ENCODE results near the gene TMEM175. TPM values are rescaled to one million over a fixed set of nuclear protein-coding genes. Genes with fewer than 3 reads are reported as not detected.

TMEM175 gene
- total and polyA plus RNA-seq, 8 donors, result 10.0 to 96.6 (median 16.4) TPM

GRCh38 chr4:991451-992296 lies 59.4 kb downstream of the TMEM175 start:
- intact Hi-C loops (cut with DNase I), result no loop called here
- Histone ChIP-seq H3K9me3 (no peaks in the 10 kb centered on the region), H3K36me3 (no peaks in the 10 kb centered on the region), H3K27ac (peak overlapping the region; percentile 82 to 95 (median 92)), H3K4me3 (no peak overlapping the region), H3K27me3 (no peaks in the 10 kb centered on the region), H3K4me1 (peaks cover 19 to 27% (median 19%) of the 10 kb centered on the region in 3 donors)
- DNase-seq (peak in 5 of 6 donors; percentile 22 to 80 (median 52)), ATAC-seq (peak in 1 of 4 donors; percentile 0), FAIRE-seq (no peak)
- no peak for TF ChIP-seq CTCF (IDR thresholded peaks at IDR 0.05)
- 91% methylated on average over 47 to 50 of the region's 50 CpGs for WGBS, 2 donors

GRCh38 chr4:992297-993110 lies 60.2 kb downstream of the TMEM175 start:
- H3K27me3 ChIP-seq, result no peaks in the 10 kb centered on the region
- peaks cover 19 to 27% (median 20%) of the 10 kb centered on the region in 3 donors for H3K4me1 ChIP-seq
- no peaks in the 10 kb centered on the region for H3K9me3 ChIP-seq
- peak overlapping the region in 3 of 4 donors; percentile 5 to 33 (median 32) for H3K4me3 ChIP-seq
- no peaks in the 10 kb centered on the region for H3K36me3 ChIP-seq
- DNase-seq (peak; percentile 84 to 93 (median 90)), FAIRE-seq (no peak), ATAC-seq (peak; percentile 81 to 90 (median 87))
- intact Hi-C loops (cut with DNase I), result no loop called here
- 23% methylated on average over 25 of the region's 25 CpGs for WGBS, 2 donors
- H3K27ac ChIP-seq, result peak overlapping the region; percentile 82 to 95 (median 92)
- no peak for TF ChIP-seq CTCF (IDR thresholded peaks at IDR 0.05)

GRCh38 chr4:993111-994029 lies 61.1 kb downstream of the TMEM175 start, which contains the start of gene SLC26A1:
Gene SLC26A1 (minus strand): TSS chr4:993404. CDS start chr4:991703, 1,701 bp downstream.
- peak; percentile 56 to 87 (median 64) for DNase-seq
- FAIRE-seq, result no peak
- intact Hi-C loops (cut with DNase I), result no loop called here
- Histone ChIP-seq H3K9me3 (no peaks in the 10 kb centered on the region), H3K27ac (peak within 1 kb of the TSS; percentile 82 to 95 (median 92)), H3K4me3 (peak within 1 kb of the TSS in 3 of 4 donors; percentile 5 to 33 (median 32)), H3K4me1 (peaks cover 19 to 25% (median 20%) of the 10 kb centered on the region in 3 donors), H3K36me3 (no peaks in the 10 kb centered on the region), H3K27me3 (no peaks in the 10 kb centered on the region)
- WGBS, 2 donors, result 41 to 42% methylated on average over 32 to 37 of the region's 37 CpGs
- TF ChIP-seq CTCF (IDR thresholded peaks at IDR 0.05), result no peak
- peak; percentile 73 to 78 (median 74) for ATAC-seq

GRCh38 chr4:995311-996026 lies 63.2 kb downstream of the TMEM175 start:
- WGBS, 2 donors, result 93 to 95% methylated on average over 23 of the region's 23 CpGs
- no peak for TF ChIP-seq CTCF (IDR thresholded peaks at IDR 0.05)
- peaks cover 19 to 25% (median 20%) of the 10 kb centered on the region in 3 donors for H3K4me1 ChIP-seq
- ATAC-seq (no peak), DNase-seq (peak in 4 of 6 donors; percentile 5 to 58 (median 37)), FAIRE-seq (no peak)
- no peaks in the 10 kb centered on the region for H3K27me3 ChIP-seq
- H3K27ac ChIP-seq, result no peak overlapping the region
- no peaks in the 10 kb centered on the region for H3K9me3 ChIP-seq
- intact Hi-C loops (cut with DNase I), result no loop called here
- H3K4me3 ChIP-seq, result no peak overlapping the region
- H3K36me3 ChIP-seq, result no peaks in the 10 kb centered on the region

All from pancreas (tissue), 10 donors.